T1000 (cell line): Measurements from ENCODE around the gene SLC7A1.

Source experiments
- DNase-seq: peaks from one replicate; lab custom pipeline; 2025; ENCODE audit warnings: mixed read lengths; lab: John Stamatoyannopoulos, UW

SLC7A1 gene

DNA sequence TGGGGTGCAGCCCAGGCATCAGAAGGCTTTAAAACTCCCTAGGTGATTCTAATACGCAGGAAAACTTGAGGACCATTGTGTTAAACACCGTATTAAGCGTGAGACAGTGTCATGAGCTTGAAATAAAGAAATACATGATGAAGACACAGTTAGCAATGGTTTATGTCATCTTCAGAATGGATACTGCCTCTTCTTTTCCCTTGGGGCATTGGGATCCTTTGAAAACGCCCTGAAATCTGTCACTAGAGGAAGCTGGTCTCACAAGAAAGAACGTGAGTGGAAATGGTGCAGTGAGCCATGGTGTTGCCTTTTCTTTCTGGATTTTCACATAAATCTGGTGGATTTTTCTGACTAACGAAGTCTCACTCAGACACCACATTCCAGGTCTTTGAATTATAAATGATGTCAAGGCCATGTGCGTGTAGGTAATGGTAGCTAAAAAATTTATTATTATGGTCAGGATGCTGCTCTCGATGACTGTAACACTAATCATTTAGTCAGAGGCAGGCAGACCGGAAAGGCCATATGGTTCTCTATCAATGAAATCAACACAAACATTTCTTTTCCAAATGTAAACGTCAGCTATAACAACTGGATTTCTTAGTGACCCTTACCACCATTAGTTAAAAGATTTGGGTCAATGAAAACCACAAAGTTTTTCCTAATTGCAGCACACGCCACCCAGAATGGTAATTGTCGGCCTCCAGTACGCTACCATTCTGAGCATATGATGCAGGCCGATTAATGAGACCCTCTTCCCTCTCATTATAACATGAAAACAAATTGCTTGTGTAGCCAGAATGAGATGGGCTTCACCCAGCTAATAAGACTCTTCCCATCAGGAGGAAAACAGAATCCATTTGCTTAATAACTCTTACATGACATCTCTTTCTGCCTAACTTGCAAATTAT lies 105.6 kb downstream of the SLC7A1 start:
- no peak for DNase-seq

DNA sequence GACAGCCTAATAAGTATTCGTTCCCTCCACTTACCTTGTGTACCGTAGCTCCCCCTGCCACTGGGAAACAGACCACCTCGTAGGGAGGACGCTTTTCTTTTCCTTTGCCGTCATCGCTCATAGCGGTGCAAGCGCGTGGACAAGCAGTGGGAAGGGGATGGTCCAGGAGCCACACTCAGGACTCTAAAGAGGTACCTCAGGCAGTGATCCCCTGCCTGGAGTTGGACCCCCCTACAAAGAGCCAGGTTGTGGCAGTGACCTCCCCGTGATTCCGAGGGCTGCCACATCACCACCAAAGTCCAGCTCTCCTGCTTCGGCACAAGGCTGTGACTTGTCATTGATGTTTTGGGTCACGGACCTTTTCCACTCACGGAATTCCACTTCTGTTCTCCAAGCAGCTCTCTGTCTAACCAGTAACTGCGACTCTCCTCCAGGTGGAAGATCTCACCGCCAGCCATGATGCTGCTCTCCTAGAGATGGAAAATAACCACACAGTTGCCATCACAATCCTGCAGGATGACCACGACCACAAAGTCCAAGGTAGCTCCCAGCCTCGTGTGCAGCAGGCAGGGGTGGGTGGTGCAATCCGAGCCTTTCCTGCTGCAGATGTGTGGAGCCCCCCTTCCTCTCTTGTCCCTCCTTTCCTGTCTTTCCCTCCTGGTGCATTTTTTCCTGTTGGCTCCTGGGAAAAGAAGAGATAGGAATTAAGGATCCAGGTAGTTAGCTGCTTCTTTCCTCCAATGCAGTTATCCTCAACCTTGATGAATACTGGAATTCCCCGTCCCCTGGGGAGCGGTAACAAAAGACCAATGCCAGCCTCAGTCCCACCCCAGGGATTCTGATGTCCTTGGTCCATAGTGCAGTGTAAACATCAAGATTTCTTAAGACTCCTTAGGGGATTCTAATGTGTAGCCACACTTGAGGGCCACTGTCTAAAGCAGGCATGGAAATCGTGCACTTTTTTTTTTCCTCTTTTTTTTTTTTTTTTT lies 107.7 kb downstream of the SLC7A1 start:
- DNase-seq = no peak

DNA sequence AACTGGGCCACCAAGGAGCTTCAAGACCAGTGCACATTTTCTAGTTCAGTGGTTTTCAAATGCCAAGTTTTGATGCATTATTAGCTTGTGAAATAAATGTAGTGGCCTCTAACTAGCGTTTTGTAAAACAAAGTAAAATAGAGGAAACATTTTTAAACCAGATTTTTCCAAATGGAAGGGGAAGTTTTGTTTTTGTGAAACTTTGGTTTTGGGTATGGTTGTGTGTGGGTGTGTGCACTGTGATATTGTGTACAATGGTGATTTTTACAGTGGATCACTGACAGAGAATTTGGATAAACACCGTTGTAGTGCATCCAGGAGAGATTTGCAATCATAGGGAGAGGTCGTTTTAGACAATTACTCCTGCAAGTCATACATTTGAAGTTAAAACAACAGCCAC lies 108.9 kb downstream of the SLC7A1 start:
- DNase-seq = no peak

DNA sequence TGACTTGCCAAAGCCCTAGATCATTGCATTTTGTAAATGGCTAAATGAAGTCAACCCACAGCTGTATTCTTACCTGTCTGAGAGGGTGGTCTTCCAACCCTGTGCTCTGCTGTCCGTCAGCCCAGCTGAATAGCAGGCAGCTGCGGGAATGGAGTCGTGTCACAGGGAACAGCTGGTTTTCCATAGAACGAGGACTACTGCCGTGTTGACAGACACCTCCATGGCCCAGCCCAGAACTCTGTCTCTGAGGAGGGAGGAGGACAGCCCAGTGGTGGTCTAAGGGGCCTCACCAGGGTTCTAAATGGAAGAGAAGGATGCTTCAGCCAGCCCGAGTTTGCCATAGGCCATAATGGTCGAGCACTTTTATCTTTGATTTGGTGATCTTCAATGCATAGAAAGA lies 110.7 kb downstream of the SLC7A1 start:
- DNase-seq = no peak

GRCh38 chr13:29484236-29484635 lies 111.3 kb downstream of the SLC7A1 start:
- DNase-seq = no peak

DNA sequence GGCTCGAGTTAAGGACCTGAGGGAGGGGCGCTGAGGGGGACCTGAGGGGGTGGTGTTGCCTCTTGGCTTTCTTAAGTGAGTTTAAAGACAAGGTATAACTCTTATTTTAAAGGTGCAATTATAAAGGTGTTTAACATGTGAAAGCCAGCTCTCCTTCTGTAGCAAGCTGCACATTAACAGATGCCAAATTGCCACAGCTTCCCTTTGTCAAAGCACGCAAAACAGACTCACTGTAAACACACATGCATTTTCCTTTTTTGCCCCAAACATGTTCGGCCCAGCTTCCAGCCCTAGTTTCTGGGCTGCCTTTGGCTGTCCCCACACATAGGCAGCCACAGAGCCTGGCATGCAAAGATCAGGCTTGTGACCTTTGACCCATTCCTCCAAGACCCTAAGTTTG lies 111.9 kb downstream of the SLC7A1 start:
- DNase-seq = no peak

DNA sequence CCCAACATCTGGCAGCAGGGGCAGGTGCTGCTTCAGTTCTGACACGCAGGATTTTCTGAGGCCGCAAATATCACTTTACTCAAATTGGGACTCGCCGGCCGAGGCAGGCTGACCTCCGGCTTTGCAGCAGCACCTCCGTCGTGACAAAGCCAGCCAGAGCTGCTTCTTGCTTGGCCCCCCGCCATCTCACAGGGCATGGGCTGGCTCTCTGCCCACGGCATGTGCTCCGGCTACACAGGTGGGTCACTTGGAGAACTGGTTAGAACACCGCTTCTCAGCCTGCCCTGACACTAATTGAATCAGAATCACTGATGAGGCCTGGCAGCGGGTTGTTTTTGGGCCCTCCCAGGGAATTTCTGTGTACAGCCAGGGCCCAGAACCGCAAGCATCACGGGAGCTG lies 112.3 kb downstream of the SLC7A1 start:
- DNase-seq = no peak

DNA sequence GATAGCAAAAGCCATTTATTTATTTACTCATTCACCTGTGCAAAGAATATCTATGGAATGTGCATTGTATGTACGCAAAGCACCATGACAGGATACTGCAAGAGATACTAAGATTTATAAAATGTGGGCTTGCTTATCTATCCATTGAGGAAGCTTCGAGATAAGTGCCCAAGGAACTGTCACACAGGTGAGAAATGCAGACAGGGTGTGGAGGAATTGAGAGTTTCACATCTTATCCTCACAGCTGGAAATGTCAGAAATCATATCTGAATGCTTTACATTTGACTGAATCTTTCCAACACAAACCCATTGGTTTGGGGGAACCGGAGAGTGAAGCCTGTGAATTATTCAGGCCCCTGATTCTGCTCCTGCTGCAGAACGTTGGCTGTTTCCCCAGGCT lies 113.0 kb downstream of the SLC7A1 start:
- no peak for DNase-seq

- no peak for DNase-seq
Measured at GRCh38 chr13:29481603-29482002, 113.9 kb downstream of the SLC7A1 start.

GRCh38 chr13:29480893-29481525 lies 114.5 kb downstream of the SLC7A1 start:
- no peak for DNase-seq

DNA sequence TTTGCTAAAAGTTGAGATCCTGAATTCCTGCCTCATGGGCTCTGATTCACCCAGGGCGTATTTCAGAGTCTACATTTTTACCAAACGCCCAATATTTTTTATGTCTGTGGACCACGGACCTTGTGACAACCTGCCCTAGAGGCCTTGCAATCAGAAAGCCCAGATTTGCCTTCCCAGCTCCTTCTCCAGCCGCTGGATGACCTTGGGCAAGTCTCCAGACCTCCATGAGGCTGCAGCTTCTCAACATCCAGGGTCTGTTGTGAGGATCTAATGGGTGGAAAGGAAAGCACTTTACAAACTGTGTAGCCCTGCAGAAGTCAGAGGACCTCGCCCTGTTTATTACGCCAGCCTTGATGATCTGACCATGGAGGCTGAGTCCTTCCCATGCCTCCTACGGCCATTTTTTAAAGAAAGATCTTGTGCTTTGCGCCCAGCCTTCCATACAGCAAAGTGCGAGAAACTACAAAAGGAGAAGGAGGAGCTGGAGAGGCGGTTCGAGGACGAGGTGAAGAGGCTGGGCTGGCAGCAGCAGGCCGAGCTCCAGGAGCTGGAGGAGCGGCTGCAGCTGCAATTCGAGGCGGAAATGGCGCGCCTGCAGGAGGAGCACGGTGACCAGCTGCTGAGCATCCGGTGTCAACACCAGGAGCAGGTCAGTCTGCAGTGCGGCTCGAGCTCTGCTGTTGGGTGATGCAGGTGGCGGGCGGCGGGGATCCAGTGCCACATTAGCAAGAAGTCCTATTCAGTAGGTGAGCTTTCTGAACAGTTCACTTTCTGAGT lies 115.6 kb downstream of the SLC7A1 start:
- no peak for DNase-seq

DNA sequence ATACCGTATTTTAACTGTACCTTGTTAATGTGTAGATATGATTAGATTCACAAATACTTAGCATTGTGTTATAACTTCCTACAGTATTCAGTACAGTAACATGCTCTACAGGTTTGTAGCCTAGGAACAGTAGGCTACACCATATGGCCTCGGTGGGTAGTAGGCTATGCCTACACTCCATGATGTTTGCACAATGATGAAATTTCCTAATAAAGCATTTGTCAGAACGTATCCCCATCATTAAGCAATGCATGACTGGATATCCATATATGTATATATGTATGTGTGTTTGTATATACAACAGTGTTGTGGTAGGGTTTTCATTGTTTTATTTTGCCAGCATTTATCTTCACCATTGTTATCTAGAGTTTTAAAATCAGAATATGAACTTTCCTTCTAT lies 119.4 kb downstream of the SLC7A1 start:
- DNase-seq = no peak

- DNase-seq = no peak
Measured at GRCh38 chr13:29474991-29475390, 120.5 kb downstream of the SLC7A1 start.

- DNase-seq = no peak
Measured at GRCh38 chr13:29473166-29473565, 122.3 kb downstream of the SLC7A1 start.

GRCh38 chr13:29472332-29472961 lies 123.0 kb downstream of the SLC7A1 start:
- DNase-seq = no peak

GRCh38 chr13:29471551-29471950 lies 123.9 kb downstream of the SLC7A1 start:
- no peak for DNase-seq

GRCh38 chr13:29465741-29466293 lies 129.7 kb downstream of the SLC7A1 start:
- no peak for DNase-seq

- no peak for DNase-seq
Measured at GRCh38 chr13:29464105-29464679, 131.3 kb downstream of the SLC7A1 start.

DNA sequence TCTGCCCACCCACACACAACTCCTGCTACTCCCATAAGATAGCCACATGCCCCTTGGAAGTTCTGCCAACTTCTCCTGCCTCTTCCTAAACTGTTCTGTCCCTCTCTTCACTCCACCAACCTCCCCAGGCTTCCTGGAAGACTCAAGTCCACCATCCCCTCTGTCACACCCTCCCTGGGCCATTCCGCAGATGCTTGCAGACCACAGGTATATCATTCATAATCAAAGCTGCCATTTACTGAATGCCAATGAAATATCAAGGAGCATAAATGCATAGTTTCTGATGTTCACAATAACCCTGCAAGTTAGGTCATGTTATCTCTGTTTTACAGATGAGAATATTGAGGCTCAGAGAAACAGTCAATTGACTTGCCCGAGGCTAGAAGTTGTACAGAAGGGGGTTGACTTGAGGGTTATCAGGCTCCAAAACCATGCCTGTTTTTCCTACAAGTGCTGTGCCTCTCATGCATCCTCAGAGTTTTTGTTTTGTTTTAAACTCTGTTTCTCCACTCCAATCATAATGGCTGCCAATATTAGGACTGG lies 135.6 kb downstream of the SLC7A1 start:
- no peak for DNase-seq
